Epithelial cell of esophagus (primary cell): ENCODE results near the gene THSD4.

Source experiments
- DNase-seq: peaks from one replicate; pipeline ENCODE4 v3.0.0; 2010; ENCODE audit warnings: low read depth
- H3K4me3 ChIP-seq: 2 replicates; pipeline ENCODE4 v1.5.1; 2011; ENCODE audit warnings: mild to moderate bottlenecking, low read length, control low read depth
- TF ChIP-seq, protein P1 (sequence below): IDR thresholded peaks from 2 replicates; pipeline ENCODE4 v1.5.1; 2011; ENCODE audit warnings: low read depth, mild to moderate bottlenecking, low read length, control low read depth, inconsistent platforms; ENCODE audit not compliant: insufficient read depth; ENCODE audit errors: missing control alignments

Gene THSD4

DNA sequence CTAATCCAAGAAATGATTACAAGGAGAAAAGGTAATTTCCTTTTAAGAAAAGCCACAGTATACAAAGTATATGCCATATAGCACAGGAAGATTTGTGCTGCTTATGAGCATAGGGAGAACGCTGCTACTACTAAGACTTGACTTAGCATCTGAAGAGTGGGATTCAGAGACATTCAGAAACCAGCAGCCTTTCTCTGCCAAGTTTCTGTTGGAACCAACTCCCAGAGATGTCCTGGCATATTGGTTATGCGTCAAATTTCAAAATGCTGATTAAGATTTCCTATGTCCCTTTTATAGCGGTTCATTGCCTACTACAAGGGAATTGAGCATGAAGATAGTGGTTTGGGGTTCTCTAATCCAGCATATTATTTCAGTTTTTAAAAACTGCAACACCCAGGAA lies 700.0 kb downstream of the THSD4 start:
- no peak overlapping the region for H3K4me3 ChIP-seq
- no peak for DNase-seq
- TF ChIP-seq, protein P1, sequence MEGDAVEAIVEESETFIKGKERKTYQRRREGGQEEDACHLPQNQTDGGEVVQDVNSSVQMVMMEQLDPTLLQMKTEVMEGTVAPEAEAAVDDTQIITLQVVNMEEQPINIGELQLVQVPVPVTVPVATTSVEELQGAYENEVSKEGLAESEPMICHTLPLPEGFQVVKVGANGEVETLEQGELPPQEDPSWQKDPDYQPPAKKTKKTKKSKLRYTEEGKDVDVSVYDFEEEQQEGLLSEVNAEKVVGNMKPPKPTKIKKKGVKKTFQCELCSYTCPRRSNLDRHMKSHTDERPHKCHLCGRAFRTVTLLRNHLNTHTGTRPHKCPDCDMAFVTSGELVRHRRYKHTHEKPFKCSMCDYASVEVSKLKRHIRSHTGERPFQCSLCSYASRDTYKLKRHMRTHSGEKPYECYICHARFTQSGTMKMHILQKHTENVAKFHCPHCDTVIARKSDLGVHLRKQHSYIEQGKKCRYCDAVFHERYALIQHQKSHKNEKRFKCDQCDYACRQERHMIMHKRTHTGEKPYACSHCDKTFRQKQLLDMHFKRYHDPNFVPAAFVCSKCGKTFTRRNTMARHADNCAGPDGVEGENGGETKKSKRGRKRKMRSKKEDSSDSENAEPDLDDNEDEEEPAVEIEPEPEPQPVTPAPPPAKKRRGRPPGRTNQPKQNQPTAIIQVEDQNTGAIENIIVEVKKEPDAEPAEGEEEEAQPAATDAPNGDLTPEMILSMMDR: no peak

DNA sequence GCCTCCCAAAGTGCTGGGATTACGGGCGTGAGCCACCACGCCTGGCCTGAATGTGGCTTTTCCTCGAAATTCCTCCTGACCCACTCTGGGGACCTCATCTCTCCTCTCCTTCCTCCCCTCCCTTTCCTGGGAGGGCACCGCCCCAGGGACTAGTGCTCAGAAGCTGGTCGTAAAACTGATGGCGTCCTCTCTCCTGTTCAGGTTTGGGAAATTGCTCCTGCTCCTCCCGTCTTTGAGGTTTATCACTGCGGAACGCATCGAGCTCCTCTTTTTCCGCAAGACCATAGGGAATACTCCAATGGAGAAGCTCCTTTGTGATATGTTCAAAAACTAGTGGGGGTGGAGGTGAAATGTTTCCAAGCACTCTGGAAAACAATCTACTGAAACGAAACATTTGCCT lies 702.1 kb downstream of the THSD4 start:
- TF ChIP-seq, protein P1: no peak
- no peak overlapping the region for H3K4me3 ChIP-seq

DNA sequence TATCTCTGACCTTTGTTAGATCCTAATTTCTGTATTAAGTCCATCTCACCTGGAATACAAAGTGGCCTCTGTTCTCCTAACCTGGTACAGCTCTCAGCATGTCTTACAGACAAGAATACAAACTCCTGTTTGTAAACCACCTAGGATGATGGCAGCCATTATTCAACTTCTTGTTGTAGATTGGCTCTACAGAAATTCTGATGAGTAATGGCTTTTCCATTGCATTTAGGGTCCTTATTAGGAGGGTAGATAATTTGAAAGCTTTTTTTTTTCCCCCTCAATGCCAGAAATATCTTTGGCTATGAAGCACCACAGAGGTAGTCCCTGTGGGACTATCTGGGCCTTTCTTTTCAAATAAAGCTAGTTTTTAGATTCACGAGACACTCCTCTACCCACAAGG lies 704.9 kb downstream of the THSD4 start:
- no peak for DNase-seq
- TF ChIP-seq, protein P1: no peak

More for the DNA sequence above, 702.1 kb downstream of the THSD4 start:
- DNase-seq: no peak

DNA sequence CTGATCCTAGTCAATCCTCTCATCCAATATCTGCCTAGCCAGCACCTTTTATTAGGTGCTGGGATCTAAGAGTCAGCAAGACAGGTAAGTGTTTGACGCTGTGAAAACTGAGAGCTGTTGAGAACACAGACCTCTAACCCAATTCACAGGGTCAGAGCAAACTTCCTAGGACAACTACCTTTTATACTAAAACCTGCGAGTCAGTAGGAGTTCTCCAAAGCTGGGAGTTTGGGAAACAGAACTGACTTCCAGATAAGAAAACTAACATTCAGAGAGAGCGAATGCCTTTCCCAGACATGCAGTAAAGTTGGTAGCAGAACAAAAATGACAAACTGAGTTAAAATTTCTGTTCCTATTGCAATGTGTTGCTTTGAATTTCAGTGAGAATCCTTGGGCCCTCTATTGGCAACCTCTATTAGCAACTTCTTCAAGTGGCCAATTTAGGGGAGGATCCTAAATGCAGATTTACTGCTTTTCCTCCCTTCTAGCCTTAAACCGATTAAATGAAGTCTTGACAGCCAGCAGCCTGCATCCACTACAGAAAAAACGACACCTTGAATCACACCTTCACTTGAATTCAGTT lies 706.4 kb downstream of the THSD4 start:
- DNase-seq: no peak
- H3K4me3 ChIP-seq: no peak overlapping the region
- TF ChIP-seq, protein P1: no peak

More for the DNA sequence above, 704.9 kb downstream of the THSD4 start:
- no peak overlapping the region for H3K4me3 ChIP-seq

DNA sequence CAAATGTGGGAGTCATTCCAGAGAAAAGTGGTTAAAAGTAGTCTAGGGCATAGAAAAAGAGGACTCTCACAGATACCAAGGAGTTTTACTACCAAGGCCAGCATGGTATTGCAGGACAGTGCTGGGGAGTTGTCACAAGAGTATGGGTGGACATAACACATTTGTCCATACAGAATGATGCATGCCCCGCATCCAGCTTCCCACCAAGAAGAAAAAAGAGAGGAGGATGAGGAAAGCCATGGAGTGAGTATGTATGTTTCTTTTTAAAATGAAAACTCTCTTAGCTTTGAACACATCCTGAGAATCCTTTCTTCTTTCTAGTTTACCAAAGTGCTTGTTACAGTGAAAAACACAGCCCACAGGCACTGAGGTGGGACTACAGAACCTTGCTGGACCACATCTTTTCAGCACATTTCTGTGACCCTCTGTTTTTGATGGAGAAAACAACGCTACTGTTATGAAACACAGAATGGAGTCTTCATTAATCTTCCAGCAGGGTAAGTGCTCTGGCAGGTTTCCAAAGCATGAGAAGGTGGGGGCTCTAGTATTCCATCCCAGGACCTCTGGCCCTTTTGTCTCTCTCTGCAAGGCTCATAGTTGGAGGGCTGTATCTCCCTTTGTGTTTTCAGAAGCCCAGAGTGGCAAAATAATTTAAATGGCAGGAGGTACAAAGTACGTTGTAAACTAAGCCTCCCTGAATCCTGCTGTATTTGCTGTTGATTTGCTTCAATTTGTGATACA lies 707.8 kb downstream of the THSD4 start:
- H3K4me3 ChIP-seq: no peak overlapping the region
- TF ChIP-seq, protein P1: no peak
- no peak for DNase-seq

DNA sequence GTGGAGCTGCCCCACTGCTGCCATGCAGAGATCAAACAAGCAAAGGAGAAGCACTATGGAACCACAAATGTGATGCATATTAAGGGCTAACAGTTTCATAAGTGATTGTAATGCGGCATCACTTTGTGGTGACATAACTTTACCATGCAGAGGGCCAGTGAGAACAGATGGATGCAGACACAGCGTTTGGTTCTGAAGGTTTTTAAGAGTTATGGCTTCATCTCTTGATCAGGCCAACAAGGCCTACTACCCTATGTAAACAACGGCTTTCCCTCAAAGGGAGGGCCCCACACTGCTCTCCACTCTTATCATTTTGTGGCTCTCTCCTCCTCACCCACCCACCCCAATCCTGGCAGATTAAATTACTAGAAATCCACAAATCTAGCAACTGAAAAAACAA lies 708.5 kb downstream of the THSD4 start:
- TF ChIP-seq, protein P1: no peak
- no peak overlapping the region for H3K4me3 ChIP-seq
- no peak for DNase-seq
